GM21717 (cell line): ENCODE measurements around the gene DGLUCY.
A peak's percentile ranks its signal among the peaks of the same experiment; 100 is the strongest.
"Not testable (repeated sequence)": the region's sequence is repeated elsewhere in the genome, so short reads cannot be mapped to it uniquely, and the experiment has no call there.

Experiments used
- ATAC-seq: cut with Tn5 transposase; IDR thresholded peaks from one replicate; pipeline ENCODE4 v1.9.1; 2021; ENCODE audit warnings: mild to moderate bottlenecking, moderate library complexity; ENCODE audit not compliant: unreplicated experiment

DGLUCY gene

GRCh38 chr14:91113829-91114078 is at the start of gene DGLUCY:
TSS of gene DGLUCY (plus strand) at chr14:91114073. CDS start at chr14:91160295, 46,222 bp downstream.
- peak; percentile 73 for ATAC-seq

- ATAC-seq = no peak
Observed at GRCh38 chr14:91065266-91065665, 48.6 kb upstream of the DGLUCY start.

- ATAC-seq = no peak
Observed at GRCh38 chr14:91067186-91067585, 46.7 kb upstream of the DGLUCY start.

- no peak for ATAC-seq
Observed at GRCh38 chr14:91068642-91069041, 45.2 kb upstream of the DGLUCY start.

GRCh38 chr14:91070572-91070971 is 43.3 kb upstream of the DGLUCY start:
- no peak for ATAC-seq

- ATAC-seq = no peak
Observed at GRCh38 chr14:91075553-91075952, 38.3 kb upstream of the DGLUCY start.

- ATAC-seq = peak; percentile 61
Observed at GRCh38 chr14:91078095-91078737, 35.7 kb upstream of the DGLUCY start.

GRCh38 chr14:91080071-91080470 is 33.8 kb upstream of the DGLUCY start:
- no peak for ATAC-seq

GRCh38 chr14:91082282-91082681 is 31.6 kb upstream of the DGLUCY start:
- ATAC-seq = no peak

- ATAC-seq = no peak
Observed at GRCh38 chr14:91084516-91084915, 29.4 kb upstream of the DGLUCY start.

- not testable (repeated sequence) for ATAC-seq
Observed at GRCh38 chr14:91087470-91087869, 26.4 kb upstream of the DGLUCY start.

GRCh38 chr14:91088585-91089235 is 25.2 kb upstream of the DGLUCY start:
- ATAC-seq = no peak

GRCh38 chr14:91089958-91090535 is 23.8 kb upstream of the DGLUCY start:
- no peak for ATAC-seq

GRCh38 chr14:91090743-91091142 is 23.1 kb upstream of the DGLUCY start:
- ATAC-seq = no peak

- no peak for ATAC-seq
Observed at GRCh38 chr14:91092073-91092472, 21.8 kb upstream of the DGLUCY start.

- ATAC-seq = not testable (repeated sequence)
Observed at GRCh38 chr14:91093743-91094472, 20.0 kb upstream of the DGLUCY start.

GRCh38 chr14:91094772-91095171 is 19.1 kb upstream of the DGLUCY start:
- ATAC-seq = no peak

GRCh38 chr14:91095178-91095577 is 18.7 kb upstream of the DGLUCY start:
- ATAC-seq = no peak

GRCh38 chr14:91097657-91098056 is 16.2 kb upstream of the DGLUCY start:
- ATAC-seq = not testable (repeated sequence)

GRCh38 chr14:91098591-91098990 is 15.3 kb upstream of the DGLUCY start:
- ATAC-seq = no peak

- ATAC-seq = no peak
Observed at GRCh38 chr14:91100102-91100501, 13.8 kb upstream of the DGLUCY start.

- no peak for ATAC-seq
Observed at GRCh38 chr14:91103116-91103515, 10.8 kb upstream of the DGLUCY start.
